ENCODE measurements around the gene SF3A2.

Gene SF3A2

DNA sequence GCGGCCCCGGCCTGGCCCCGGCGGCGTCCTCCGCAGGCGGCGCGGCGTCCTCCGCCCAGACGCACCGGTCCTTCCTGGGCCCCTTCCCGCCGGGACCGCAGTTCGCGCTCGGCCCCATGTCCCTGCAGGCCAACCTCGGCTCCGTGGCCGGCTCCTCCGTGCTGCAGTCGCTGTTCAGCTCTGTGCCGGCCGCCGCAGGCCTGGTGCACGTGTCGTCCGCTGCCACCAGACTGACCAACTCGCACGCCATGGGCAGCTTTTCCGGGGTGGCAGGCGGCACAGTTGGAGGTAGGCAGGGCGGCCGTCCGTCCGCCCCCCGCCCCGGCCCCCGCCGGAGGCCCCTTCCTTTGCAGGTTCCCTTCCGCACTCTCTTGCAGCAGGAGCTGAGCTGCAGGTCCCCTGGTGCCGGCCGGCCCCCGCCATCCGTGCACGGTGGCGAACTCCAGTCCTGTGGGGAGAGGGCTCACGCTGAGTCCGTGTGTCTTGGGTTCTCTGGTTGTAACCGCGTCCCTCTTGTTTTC is 9.7 kb upstream of the SF3A2 start:
- DNase-seq (ENCODE audit: low spot score) = no peak

DNA sequence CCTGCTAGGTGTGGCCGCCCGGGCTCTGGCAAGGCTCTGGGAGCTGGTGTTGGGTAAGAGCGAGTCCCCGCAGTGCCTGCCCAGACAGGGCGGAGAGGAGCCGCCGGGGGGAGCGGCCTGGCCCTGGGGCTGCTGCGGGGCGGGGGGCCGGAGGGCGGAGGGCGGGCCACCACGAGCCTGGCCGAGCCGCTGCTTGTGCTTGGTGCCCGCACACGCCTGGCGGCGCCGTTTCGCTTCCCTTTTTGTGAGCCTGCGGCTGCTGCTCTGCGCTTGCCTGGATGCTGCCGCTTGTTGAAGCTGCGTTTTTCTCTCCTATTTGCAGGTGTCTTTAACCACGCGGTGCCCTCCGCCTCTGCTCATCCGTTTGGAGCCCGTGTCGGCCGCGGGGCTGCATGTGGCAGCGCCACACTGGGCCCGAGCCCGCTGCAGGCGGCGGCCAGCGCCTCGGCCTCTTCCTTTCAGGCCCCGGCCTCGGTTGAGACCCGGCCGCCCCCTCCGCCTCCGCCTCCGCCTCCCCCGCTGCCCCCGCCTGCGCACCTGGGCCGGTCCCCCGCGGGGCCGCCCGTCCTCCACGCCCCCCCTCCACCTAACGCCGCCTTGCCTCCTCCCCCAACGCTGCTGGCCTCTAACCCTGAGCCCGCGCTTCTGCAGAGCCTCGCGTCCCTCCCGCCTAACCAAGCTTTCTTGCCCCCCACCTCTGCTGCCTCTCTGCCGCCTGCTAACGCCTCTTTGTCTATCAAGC is 9.0 kb upstream of the SF3A2 start:
- peak; percentile 19 for DNase-seq (ENCODE audit: low spot score)

DNA sequence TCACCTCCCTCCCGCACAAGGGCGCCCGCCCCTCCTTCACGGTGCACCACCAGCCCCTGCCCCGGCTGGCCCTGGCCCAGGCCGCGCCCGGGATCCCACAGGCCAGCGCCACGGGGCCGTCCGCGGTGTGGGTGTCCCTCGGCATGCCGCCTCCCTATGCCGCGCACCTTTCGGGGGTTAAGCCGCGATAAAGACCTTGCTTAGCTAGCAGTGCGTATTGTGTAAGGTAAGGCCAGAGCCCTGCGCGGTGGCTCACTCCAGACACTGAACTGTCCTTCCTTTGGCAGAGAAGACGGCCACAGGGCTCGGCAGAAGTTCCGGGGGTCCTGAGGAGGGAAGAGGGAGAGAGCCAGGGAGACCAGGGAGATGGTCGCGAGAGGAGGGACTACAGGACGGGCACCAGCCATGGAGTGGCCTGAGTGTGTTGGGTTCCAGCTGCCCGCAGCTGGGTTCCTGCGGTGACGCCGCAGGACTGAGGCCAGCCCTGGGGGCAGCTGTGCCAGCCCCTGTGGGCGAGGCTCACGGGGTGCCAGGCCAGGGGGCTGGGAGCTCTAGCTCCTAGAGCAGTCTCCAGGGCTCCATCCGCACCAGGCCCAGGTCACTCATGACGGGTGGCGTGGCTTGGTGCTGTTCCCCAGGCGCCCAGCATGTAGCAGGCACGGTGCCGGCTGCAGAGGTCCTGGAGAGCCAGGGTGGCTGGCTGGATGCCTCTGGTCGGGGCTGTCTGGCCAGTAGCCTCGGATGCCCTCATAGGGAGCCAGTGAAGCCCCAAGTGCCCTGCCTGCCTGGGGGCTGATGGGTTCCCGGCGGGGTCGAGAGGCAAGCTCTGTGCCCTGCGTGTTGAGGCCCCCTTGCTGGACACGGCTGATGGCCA is 8.2 kb upstream of the SF3A2 start:
- DNase-seq (ENCODE audit: low spot score) = no peak

DNA sequence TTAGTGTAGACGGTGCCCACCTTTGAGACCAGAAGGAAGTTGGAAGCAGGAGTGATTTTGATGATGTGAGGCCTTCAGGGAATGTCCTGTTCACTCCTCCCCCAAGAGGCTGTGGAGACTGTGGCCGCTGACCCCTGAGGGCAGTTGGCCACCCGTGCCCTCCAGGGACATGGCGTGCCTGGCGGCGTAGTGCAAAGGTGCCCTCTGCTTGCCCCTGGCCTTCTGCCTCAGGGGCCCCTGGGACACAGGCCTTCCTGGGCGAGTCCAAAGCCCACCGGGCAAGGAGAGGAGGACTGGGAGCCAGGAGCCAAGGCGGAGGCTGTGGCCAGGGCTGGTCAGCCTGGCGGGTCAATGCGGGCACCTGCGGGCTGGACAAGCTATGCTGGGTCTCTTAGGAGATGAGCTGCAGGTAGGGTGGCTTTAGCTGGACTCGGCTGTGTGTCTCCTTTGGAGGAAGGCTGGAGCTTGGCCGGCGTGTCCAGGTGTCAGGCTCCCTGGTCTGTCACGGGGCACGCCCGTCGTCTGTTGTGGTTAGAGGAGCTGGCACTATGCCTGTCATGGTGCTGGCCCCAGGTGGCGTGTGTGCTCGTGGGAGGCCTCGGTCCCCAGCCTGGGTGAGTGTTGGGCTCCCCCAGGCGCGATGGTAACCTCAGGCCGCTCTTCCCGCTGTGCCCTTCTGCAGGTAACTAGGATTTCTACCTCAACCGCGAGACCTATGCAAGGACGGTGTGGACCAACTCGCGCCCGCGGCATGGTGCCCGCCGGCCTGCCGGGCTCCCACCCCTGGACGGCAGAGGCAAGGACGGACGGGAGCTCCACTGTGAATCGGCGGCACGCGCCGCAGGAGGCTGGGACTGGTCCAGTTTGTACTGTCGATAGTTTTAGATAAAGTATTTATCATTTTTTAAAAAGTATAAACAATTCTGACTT is 7.3 kb upstream of the SF3A2 start:
- no peak for DNase-seq (ENCODE audit: low spot score)

DNA sequence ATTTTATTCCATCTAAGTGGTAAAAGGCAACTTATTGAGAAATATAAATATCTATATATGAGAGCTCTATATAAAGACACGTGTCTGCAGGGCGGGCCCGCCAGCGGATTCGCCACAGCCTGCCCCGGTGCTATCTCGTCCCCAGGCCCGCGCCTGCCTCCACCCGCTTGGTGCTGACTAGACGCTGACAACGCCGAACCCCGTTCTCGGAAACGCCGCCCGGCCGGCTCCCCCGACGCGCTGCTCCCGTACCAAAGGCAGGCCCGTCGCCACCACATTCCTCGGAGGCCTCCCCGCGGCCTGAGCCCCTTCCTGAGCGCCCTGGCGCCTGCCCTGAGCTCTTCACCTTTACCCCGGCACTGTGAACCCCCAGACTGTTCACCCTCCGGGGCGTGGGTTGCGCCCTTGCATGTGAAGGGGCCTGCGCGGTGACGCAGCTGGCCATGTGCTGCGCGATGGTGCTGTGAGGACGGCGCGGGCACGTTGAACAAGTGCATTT is 6.5 kb upstream of the SF3A2 start:
- no peak for DNase-seq (ENCODE audit: low spot score)

DNA sequence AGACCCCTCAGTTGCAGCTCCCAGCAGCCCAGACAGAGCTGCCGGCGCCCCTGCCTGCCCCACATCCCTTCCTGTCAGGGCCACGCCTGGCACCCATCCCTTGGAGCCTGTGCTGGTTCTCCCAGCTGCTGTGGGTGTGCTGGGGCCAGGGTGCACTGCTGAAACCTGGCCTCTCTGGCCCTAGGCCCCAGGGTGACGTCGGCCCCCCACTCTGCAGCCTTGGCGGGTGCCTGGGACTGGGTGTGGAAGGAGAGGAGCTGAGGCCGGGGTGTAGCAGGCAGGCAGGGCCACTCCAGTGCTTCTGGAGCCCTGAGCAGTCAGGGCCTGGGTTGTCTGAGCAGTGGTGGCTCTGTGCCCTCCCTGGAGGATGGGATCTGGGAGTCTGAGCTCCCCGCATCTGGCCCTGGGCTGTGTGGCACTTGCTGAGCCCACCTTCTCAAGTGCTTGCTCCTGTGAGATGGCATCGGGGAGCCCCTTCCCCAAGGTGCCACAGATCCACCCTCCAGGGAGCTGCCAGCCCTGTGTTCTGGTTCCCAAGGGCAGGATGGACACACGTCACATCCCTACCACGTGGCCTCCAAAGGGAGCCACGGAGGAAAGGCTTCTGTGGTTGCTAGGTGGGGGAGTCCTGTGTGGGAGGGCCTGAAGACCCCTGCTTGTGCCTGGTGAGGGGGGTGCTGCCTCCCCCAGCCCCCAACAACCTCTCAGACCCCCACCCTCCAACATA is 5.7 kb upstream of the SF3A2 start:
- no peak for DNase-seq (ENCODE audit: low spot score)

DNA sequence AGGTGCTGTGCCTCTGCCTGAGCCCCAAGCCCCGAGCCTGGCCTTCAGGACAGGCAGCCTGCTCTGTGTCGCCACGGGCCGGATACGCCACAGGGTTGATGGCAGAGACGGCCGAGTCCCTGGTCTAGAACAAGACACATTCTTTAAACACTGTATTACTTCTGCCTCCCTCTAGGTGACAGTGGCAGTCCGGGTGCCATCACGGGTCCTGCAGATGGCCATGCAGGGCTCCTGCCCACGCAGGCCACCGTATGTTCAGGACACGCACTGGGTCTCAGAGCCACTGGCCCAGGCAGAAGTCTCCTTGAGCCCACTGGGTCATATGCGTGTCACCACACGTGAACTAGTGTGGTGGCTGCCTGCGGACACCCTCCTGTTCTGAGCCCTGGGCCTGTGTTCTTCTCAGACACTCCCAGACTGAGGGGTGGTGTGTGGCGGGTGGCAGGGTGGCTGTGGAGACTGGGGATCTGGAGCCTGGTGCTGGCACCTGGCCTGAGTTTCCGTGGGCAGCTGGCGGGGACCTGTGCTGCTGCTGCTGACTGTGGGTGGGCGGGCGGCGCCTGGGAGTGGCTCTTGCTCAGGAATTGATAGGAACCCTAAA is 4.9 kb upstream of the SF3A2 start:
- DNase-seq (ENCODE audit: low spot score) = no peak

DNA sequence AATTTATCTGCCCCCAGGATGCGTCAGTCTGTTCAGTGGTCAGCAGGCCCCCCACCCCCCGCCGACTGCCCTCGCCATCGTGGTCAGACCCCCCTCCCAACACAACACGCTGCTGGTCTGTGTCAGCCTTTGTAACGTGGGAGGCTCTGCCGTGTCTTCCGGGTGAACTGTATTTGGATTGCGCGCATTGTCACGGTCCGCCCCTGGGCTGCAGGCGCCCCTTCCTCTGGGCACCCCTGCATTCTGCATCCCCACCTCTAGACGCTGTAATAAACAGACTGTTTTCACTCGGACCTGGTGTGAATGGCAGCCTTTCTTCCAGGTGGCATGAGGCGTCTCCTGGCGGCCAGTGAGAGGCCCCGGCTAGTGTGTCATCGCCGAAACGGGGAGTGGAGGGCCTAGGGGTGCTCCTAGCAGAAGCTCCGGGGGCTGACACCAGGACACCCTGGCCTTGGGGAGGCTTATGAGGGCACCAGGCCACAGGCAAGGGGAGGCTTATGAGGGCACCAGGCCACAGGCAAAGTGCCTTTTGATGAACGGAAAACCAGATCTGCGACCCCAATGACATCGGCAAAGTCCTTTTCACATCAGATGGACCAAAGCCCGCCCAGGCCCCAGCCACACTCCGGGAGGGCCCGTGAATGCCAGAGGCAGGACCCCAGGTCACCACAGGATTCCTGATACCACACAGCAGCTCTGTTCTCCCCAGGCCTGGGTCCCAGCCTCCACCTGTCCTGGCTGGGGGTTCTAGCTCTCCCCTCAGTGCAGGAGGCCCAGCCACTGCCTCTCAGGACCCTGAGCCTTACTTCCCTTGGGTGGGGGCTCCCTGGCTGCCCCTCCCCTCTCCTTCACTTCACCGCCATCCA is 4.1 kb upstream of the SF3A2 start:
- no peak for DNase-seq (ENCODE audit: low spot score)

DNA sequence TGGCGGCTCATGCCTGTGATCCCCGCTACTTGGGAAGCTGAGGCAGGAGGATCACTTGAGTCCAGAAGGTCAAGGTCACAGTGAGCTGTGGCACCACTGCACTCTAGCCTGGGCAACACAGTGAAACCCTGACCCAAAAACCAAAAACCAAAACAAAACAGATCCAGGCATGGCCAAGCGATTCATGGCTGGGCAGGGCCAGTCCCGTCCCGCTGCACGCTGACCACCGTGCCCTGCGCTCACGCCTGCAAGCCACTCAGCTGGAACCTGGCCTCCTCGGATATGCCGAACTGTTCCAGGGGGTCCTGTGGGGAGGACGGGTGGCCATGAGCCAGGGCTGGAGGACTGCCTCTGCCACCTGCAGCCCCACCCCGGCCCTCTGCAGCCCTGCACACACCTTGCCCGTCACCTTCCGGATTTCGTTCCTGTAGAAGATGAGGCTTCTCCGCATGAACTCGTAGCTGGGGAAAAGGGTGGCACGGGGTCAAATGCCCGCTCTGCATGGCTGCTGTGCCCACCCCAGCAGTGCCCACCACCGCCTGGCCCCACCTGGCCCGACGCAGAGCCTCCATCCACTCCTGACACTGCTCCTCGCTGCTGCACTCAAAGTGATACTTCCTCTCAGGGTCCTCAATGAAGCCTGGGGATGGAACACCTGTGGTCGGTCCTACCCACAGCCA is 2.9 kb upstream of the SF3A2 start:
- DNase-seq (ENCODE audit: low spot score) = no peak

DNA sequence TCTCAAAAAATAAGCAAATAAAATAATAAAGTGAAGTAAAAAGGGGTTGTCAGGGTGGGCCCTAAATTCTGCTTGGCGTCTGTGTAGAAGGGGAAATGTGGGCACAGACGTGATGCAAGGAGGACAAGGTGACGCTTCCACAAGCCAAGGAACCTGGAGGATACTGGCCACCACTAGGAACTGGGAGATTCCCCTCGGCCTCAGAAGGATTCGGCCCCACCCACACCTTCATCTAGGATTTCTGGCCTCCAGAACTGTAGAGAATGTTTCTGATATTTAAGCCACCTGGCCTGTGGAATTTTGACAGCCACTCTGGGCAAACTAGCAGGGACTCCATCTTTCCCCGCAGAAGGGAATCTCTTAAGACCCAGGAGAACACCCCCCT is 1.6 kb upstream of the SF3A2 start:
- DNase-seq (ENCODE audit: low spot score) = no peak

DNA sequence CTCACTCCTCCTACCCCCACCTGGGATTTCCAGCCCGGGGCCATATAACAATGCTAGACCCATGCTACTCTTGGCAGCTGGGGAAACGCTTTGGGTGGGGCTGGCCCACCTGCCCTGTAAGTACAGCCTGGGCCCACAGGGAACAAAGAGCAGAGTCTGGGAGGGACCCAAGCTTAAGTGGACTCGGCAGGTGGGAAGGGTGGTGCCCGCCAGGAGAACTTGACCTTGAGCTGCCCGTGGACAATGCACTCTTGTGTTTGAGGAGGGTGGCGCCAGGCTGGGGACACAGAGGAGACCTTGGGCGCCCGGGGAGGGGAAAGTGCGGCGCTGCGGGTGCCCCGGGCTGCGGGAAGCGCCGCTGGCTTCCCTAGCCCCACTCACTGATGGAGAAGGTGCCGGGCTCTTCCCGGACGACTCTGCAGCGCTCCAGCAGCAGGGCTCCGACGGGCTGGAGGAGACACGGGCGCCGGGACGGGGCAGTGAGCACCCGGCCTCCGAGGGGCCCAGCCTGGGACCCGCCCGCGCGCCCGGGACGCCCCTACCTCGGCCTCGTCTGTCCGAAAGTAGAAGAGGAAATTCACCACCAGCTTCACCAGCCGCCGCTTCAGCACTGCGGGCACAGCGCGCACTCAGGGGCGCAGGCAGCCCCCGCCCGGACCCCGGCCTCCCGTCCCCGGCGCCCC is 1.1 kb upstream of the SF3A2 start:
- no peak for DNase-seq (ENCODE audit: low spot score)

DNA sequence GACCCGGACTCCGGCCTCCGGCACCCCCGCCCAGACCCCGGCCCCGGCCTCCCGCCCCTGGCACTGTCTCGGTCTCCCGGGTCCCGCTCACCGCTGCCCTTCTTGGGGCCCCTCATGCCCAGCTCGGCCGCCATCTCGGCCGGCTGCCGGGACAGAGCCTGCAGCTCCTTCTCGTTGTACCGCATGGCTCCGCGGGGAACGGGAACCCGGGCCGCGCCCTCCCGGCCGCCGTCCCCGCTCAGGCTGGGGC is 635 bp upstream of the SF3A2 start:
- DNase-seq (ENCODE audit: low spot score) = no peak

DNA sequence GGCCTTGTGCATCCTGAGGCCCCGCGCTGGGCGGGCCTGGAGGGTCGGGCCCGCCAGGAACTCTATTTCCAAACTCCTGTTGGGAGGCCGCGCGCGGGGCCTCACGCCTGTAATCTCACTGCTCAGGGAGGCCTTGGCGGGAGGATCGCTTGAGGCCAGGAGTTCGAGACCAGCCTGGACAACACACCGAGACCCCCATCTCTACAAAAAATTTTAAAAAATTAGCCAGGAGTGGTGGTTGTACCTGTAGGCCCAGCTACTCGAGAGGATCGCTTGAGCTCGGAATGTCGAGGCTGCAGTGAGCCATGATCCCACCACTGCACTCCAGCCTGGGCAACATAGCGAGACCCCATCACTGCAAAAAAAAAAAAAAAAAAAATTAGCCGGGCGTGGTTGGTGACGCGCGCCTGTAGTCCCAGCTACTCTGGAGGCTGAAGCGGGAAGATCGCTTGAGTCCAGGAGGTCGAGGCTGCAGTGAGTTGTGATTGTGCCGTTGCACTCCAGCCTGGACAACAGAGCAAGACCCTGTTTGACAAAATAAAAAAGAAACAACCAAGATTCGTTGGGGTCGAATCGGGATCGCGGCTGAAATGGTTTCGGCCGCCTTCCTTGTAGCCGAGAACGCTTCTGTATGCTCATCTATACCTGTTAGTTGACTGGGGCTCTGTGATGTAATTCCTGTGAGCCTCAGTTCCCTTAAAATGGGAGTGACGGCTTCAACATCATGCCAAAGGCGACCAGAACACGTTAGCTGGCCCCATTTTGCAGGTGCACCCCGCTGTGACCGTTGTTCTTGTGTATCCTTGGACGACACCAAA is 636 bp downstream of the SF3A2 start:
- DNase-seq (ENCODE audit: low spot score) = no peak

DNA sequence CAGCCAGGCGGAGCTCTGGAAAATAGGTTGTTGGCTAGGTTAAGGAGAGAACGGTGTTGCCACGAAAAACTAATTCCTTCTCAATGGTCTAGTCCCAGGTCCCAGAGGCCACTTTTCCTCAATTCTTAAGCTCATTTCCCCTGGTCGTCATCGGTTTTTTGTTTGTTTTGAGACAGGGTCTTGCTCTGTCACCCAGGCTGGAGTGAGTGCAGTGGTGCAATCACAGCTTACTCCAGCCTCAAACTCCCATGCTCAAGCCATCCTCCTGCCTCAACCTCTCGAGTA is 1.2 kb downstream of the SF3A2 start:
- no peak for DNase-seq (ENCODE audit: low spot score)

DNA sequence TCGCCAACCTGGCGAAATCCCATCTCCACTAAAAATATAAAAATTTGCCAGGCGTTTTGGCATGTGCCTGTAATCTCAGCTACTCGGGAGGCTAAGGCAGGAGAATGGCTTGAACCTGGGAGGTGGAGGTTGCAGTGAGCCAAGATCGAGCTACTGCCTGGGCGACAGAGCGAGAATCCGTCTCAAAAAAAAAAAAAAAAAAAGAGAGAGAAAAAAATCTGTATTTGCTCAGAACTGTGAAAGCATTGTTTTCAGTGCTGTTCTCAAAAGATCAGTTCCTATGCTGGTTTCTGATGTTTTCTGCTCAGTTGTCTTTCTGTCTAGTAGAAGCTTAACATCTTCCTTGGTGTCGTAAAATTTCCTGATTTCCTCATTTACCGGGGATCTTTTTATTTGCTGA is 2.5 kb downstream of the SF3A2 start:
- DNase-seq (ENCODE audit: low spot score) = peak; percentile 25

DNA sequence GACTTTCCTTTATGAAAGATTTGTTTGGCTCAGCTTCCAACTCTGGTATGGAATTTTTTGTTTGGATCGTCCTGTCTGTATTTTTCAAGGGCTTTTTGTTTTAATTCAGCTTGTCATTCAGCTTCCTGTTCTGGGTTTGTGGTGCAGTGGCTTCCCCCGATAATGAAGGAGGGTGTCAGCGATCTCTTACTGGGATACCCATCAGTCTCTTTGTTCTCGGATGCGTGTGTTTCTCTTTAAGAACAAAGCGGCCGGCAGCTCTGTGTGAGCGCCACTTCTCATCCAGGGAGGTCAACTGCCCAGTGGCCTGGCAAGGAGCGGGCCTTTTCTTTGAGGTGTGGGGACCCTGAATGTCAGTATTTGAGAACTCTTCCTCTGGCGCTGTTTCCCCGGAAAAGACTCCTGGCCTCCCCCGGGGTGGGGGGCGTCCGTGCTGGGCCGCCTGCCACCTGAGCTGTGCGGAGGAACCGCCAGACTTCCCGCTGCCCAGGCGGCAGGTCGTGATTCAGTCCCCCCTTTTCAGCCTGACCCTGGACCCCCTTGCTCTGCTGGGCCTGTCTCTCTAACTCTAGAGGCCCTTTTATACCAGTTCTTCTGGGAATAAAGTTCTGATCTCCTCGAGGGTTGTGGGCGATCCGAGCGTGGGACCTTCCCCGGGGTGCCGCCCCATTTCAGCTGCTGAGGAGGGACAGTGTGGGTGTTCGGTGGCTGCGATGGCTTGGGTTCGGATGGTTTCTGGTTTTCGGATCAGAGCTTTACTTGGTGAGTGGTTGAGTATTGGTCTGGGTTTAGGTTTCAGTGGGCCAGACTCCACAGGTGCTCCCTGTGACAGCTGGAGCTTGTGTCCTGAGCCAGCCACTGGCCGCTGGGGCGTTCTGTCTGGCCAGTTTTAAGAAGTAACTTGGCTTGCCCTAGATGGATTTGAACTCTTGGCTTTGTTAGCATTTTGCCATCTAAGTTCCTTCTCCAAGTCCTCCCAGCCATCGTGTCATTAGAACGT is 3.4 kb downstream of the SF3A2 start:
- peak; percentile 29 for DNase-seq (ENCODE audit: low spot score)

Measured in pons (tissue), 1 donor.